ENCODE results near the gene ZNF892. TPM values are rescaled to one million over a fixed set of nuclear protein-coding genes. Genes with fewer than 3 reads are reported as not detected.

ZNF892 gene
- total and polyA plus RNA-seq, 2 of the 8 experiments (the other 6 are each of a cell fraction or from before 2014, with no cell fraction given), result 1.4 to 10.7 TPM

DNA sequence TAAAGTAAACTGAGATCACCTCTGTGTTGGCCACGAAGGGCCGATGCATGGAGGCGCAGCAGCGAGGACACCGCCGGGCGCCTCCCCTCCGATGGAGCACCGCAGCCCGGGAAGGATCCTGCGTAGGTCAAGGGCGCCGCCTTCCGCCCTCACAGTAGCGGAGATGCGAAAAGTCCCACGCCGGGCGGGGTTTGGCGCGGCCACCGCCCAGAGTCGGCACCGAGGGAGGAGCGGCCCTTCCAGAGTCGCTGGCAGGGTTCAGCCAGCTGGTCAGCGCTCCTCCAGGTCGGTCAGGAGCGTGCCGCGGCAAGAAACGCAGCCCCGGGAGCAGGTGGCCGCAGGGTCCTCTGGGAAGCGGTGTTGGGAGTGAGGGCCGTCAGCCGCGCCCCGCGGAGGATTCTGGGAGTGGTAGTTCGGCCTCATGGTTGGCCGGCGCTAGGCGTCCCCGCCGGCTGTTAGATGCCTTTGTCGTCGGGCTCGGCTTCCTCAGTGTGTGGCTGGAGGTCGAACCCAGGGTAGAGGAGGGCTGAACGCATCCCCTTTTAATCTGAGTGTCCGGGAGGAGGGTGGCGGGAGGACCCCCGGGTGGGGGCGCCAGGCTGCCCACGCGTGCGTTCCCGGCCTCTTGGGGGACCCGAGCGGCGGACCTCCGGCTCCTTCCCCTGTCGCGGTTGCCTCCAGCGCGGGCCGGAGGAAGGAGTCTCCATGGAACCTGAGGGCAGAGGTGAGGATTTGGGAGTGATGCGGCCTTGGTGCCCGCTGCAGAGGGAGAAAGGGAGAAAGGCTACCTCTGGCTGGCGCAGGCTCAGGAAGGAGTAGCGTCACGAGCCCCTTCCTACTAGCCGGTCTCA, at the start of gene ZNF892 (continued):
- TF ChIP-seq RBBP5 (IDR thresholded peaks at IDR 0.05; ENCODE audit: borderline replicate concordance, low read depth, low read length), result no peak
- peak; percentile 54; the same call in 1 of the 2 replicates for TF ChIP-seq CREB1 (IDR thresholded peaks at IDR 0.05)
- no peak for TF ChIP-seq KDM1A (IDR thresholded peaks at IDR 0.05; ENCODE audit: borderline replicate concordance, low read length)
- TF ChIP-seq, protein P1, sequence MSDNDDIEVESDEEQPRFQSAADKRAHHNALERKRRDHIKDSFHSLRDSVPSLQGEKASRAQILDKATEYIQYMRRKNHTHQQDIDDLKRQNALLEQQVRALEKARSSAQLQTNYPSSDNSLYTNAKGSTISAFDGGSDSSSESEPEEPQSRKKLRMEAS (IDR thresholded peaks at IDR 0.05), result peak; percentile 84
- TF ChIP-seq USF2 (IDR thresholded peaks at IDR 0.05; ENCODE audit: low read length), result no peak
- TF ChIP-seq KDM4A (IDR thresholded peaks at IDR 0.05; ENCODE audit: low read depth, low read length, severe bottlenecking), result peak; percentile 96
- TF ChIP-seq TBP (IDR thresholded peaks at IDR 0.05; ENCODE audit: low read depth, low read length), result peak; percentile 63
- TF ChIP-seq SAP30 (IDR thresholded peaks at IDR 0.05; ENCODE audit: insufficient read depth, insufficient replicate concordance, low read length), result no peak
- no peak for TF ChIP-seq SP1 (IDR thresholded peaks at IDR 0.05; ENCODE audit: low read depth, low read length)
- TF ChIP-seq HDAC6 (IDR thresholded peaks at IDR 0.05; ENCODE audit: low read depth, low read length), result no peak
- no peak for TF ChIP-seq RFX5 (IDR thresholded peaks at IDR 0.05; ENCODE audit: borderline replicate concordance, low read depth, low read length)
- TF ChIP-seq GABPA (IDR thresholded peaks at IDR 0.05; ENCODE audit: borderline replicate concordance, insufficient read depth, low read length), result no peak
- no peak for TF ChIP-seq FOSL1 (IDR thresholded peaks at IDR 0.05; ENCODE audit: insufficient read depth, low read depth, low read length)
- peak; percentile 58 to 61 for TF ChIP-seq RAD21 (IDR thresholded peaks at IDR 0.05 in 1 of 2, conservative IDR thresholded peaks at IDR 0.05 in 1 of 2; ENCODE audit: low read depth in 2 of 2, low read length in 2 of 2)
